SU-DHL-6 (cell line): ENCODE results near the gene ZPBP.
A peak's percentile ranks its signal among the peaks of the same experiment; 100 is the strongest.

Experiments
- H2AFZ ChIP-seq: fragments of 200-600 bp; sonication (generic); 2 replicates; pipeline ENCODE4 v1.6.1; 2014; ENCODE audit warnings: low read depth, mild to moderate bottlenecking, moderate library complexity, mixed read lengths, antibody characterized with exemption, low read length; ENCODE audit not compliant: severe bottlenecking
- H3F3A ChIP-seq: fragments of 200-600 bp; shearing (Covaris generic); 2 replicates; pipeline ENCODE4 v1.6.0; 2016; ENCODE audit warnings: antibody characterized with exemption, mild to moderate bottlenecking; ENCODE audit not compliant: insufficient read depth
- H3K27ac ChIP-seq: fragments of 200-600 bp; sonication (generic); 2 replicates; pipeline ENCODE4 v1.5.1; 2016; ENCODE audit warnings: low read depth, mild to moderate bottlenecking, low read length, moderate library complexity, mixed read lengths
- H3K27me3 ChIP-seq: fragments of 200-600 bp; sonication (generic), shearing (Covaris generic); 2 replicates; pipeline ENCODE4 v1.6.0; 2014; ENCODE audit warnings: mild to moderate bottlenecking, low read length
- H3K36me3 ChIP-seq: fragments of 200-600 bp; sonication (generic); 2 replicates; pipeline ENCODE4 v1.6.1; 2014; ENCODE audit warnings: mild to moderate bottlenecking, low read length, mixed read lengths
- H3K4me2 ChIP-seq: fragments of 300-600, 200-600 bp; shearing (Covaris generic), sonication (generic); 2 replicates; pipeline ENCODE4 v1.6.0; 2014; ENCODE audit warnings: low read length, low read depth, mild to moderate bottlenecking; ENCODE audit not compliant: poor library complexity, severe bottlenecking
- H3K4me3 ChIP-seq: fragments of 200-600 bp; sonication (generic); 2 replicates; pipeline ENCODE4 v1.5.1; 2014; ENCODE audit warnings: antibody characterized with exemption, low read length, mild to moderate bottlenecking, mixed read lengths; ENCODE audit not compliant: insufficient read depth, poor library complexity, severe bottlenecking
- H3K79me2 ChIP-seq: fragments of 200-600 bp; sonication (generic); 2 replicates; pipeline ENCODE4 v1.6.1; 2014; ENCODE audit warnings: mild to moderate bottlenecking, low read length, moderate library complexity; ENCODE audit not compliant: insufficient read depth
- H3K9ac ChIP-seq: fragments of 200-600 bp; sonication (generic); 2 replicates; pipeline ENCODE4 v1.7.0; 2014; ENCODE audit warnings: mild to moderate bottlenecking, low read length
- H3K9me2 ChIP-seq: fragments of 200-600 bp; sonication (generic); replicated peaks from 2 replicates; pipeline ENCODE4 v1.6.1; 2014; ENCODE audit warnings: low read length; ENCODE audit not compliant: insufficient read depth
- H3K9me3 ChIP-seq: fragments of 200-600 bp; sonication (generic); 2 replicates; pipeline ENCODE4 v1.6.1; 2014; ENCODE audit warnings: low read length, mixed read lengths; ENCODE audit not compliant: insufficient read depth
- H4K20me1 ChIP-seq: fragments of 200-600 bp; sonication (generic); 2 replicates; pipeline ENCODE4 v1.6.1; 2014; ENCODE audit warnings: low read depth, mild to moderate bottlenecking, antibody characterized with exemption, low read length, moderate library complexity, mixed read lengths
- EZH2phosphoT487 ChIP-seq: fragments of 200-600 bp; sonication (generic), shearing (Covaris generic); conservative IDR thresholded peaks from 2 replicates; pipeline ENCODE4 v1.6.1; 2018; ENCODE audit warnings: mild to moderate bottlenecking, antibody characterized with exemption, low read length, moderate library complexity, mixed read lengths
- TF ChIP-seq, protein P1 (sequence below): fragments of 200-600 bp; sonication (generic); IDR thresholded peaks from one replicate; pipeline ENCODE4 v1.5.1; 2017; ENCODE audit warnings: antibody characterized with exemption, mild to moderate bottlenecking, low read length, moderate library complexity; ENCODE audit not compliant: insufficient read depth, poor library complexity, severe bottlenecking

The ZPBP gene, protein sequence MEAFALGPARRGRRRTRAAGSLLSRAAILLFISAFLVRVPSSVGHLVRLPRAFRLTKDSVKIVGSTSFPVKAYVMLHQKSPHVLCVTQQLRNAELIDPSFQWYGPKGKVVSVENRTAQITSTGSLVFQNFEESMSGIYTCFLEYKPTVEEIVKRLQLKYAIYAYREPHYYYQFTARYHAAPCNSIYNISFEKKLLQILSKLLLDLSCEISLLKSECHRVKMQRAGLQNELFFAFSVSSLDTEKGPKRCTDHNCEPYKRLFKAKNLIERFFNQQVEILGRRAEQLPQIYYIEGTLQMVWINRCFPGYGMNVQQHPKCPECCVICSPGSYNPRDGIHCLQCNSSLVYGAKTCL

DNA sequence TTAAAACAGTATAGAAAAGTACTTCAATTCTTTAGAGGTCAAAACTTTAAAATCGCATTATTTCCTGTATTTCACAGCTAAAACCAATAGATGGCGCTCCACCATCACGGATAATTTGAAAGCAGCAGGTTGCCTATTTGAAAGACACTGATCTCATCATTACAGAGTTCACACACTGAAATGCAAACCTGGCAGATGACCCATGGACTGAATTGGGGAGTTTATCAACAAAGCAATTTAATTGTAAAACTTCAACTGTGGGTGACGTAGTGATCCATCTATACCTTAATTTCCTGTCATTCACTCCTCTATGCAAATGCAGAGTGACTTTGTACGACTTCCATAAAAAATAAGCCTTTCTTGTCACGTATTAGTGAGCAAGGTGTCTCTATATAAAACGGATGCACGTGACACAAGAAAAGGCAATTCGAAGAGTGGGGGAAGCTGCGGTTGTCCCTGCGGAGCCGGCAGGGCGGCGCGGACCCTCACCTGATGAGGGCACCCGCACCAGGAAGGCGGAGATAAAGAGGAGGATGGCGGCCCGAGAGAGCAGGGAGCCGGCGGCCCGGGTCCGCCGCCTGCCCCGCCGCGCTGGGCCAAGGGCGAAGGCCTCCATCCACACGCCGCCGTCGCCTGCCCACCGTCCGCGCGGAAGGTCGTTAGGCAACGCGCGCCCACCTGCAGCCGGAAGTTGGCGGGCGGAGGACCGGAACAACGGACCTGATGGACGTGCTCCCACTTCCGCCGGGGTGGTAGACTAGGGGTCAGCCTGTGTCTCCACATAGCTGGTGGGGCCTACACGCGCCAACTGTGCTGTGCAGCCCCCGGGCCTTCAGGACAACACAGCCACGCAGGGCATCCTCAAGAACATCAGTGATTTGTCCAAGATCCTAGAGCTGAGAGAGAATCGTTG lies at the start of gene ZPBP:
Gene ZPBP (minus strand): TSS at position 668 of the 913 bp plus-strand sequence. CDS start 52 bp downstream, at position 616.
- H3K9ac ChIP-seq = no peak within 1 kb of the TSS
- no peaks in the 10 kb centered on the region for H4K20me1 ChIP-seq
- H3K79me2 ChIP-seq = no peaks in the 10 kb centered on the region
- H3K4me3 ChIP-seq = no peak within 1 kb of the TSS
- no peaks in the 10 kb centered on the region for H3K9me2 ChIP-seq
- H3K36me3 ChIP-seq = no peaks in the 10 kb centered on the region
- no peaks in the 10 kb centered on the region for H3K27me3 ChIP-seq
- no peaks in the 10 kb centered on the region for H3K9me3 ChIP-seq
- TF ChIP-seq EZH2phosphoT487 = no peak
- TF ChIP-seq, protein P1, sequence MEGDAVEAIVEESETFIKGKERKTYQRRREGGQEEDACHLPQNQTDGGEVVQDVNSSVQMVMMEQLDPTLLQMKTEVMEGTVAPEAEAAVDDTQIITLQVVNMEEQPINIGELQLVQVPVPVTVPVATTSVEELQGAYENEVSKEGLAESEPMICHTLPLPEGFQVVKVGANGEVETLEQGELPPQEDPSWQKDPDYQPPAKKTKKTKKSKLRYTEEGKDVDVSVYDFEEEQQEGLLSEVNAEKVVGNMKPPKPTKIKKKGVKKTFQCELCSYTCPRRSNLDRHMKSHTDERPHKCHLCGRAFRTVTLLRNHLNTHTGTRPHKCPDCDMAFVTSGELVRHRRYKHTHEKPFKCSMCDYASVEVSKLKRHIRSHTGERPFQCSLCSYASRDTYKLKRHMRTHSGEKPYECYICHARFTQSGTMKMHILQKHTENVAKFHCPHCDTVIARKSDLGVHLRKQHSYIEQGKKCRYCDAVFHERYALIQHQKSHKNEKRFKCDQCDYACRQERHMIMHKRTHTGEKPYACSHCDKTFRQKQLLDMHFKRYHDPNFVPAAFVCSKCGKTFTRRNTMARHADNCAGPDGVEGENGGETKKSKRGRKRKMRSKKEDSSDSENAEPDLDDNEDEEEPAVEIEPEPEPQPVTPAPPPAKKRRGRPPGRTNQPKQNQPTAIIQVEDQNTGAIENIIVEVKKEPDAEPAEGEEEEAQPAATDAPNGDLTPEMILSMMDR = peak; percentile 94
- peak within 1 kb of the TSS; percentile 7 for H3K4me2 ChIP-seq
- peak within 1 kb of the TSS; percentile 31 for H2AFZ ChIP-seq
- H3F3A ChIP-seq = no peaks in the 10 kb centered on the region
- H3K27ac ChIP-seq = no peak within 1 kb of the TSS

DNA sequence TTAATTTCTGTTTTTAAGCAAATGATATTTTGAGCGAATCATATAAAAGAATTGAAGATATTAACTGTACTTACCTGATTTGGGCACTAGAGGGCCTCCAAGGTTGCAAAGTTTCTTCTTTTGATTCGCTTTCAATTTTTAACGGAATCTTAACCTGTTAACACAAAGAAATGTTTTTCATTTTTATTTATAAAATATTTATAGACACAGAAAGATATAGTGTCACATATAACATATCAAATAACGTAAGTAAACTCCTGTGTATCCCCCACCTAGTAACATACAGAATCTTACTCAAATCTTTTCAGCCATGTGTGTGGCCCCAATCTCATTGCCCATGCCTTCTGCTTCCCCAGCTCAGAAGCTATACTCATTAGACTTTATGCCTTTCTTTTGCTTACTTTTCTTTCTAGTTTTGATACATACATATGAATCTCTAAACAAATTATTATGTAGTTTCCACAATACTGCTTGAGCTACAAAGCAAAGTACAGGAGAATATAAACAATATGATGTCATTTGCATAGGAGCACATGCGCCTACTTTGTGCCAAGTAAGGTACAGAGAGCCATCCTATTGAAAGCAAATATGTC lies 49.5 kb upstream of the ZPBP start:
- Histone ChIP-seq H3K36me3 (peaks cover 6% of the 10 kb centered on the region; the same call in 1 of the 2 replicates), H3K9me2 (no peaks in the 10 kb centered on the region), H3K27ac (peak overlapping the region; percentile 97), H3K4me3 (peak overlapping the region; percentile 40), H3K27me3 (no peaks in the 10 kb centered on the region), H3K9ac (peak overlapping the region; percentile 56), H4K20me1 (no peaks in the 10 kb centered on the region), H3F3A (peaks cover 68% of the 10 kb centered on the region), H3K9me3 (peaks cover 4% of the 10 kb centered on the region; the same call in 1 of the 2 replicates), H3K4me2 (peak overlapping the region; percentile 70), H2AFZ (peak overlapping the region; percentile 59), H3K79me2 (no peaks in the 10 kb centered on the region)
- TF ChIP-seq EZH2phosphoT487 = no peak
- TF ChIP-seq, protein P1 = peak; percentile 96

DNA sequence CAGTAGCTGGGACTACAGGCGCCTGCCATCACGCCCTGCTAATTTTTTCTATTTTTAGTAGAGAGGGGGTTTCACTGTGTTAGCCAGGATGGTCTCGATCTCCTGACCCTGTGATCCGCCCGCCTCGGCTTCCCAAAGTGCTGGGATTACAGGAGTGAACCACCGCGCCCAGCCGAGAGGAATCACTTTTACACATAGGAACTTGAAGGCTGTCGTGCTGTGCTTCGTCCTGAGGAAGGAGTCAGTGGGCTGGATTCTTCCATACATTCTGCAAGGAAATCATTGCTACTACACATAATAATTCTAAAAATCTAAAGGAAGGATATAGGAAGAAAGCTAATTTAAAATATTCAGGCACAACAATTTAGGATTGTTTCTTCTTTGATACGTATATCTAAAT lies 48.8 kb upstream of the ZPBP start:
- Histone ChIP-seq H3K36me3 (peaks cover 6% of the 10 kb centered on the region; the same call in 1 of the 2 replicates), H3K9ac (peak overlapping the region; percentile 56), H3K4me2 (peak overlapping the region; percentile 70), H3K27ac (peak overlapping the region; percentile 97), H3K4me3 (peak overlapping the region; percentile 40), H3K9me3 (peaks cover 4% of the 10 kb centered on the region; the same call in 1 of the 2 replicates), H3K9me2 (no peaks in the 10 kb centered on the region), H4K20me1 (no peaks in the 10 kb centered on the region), H3K27me3 (no peaks in the 10 kb centered on the region), H2AFZ (peak overlapping the region; percentile 32), H3F3A (peaks cover 61% of the 10 kb centered on the region), H3K79me2 (no peaks in the 10 kb centered on the region)
- no peak for TF ChIP-seq EZH2phosphoT487
- TF ChIP-seq, protein P1 = no peak
